GM23338 (cell line): ENCODE measurements around the gene TEX101. TPM values are rescaled to one million over a fixed set of nuclear protein-coding genes. Genes with fewer than 3 reads are reported as not detected.
A peak's percentile ranks its signal among the peaks of the same experiment; 100 is the strongest.

ENCODE experiments used
- ATAC-seq: fragments of 200-7000 bp; cut with Tn5 transposase; 3 replicates; pipeline ENCODE4 v1.9.1; 2020
- DNase-seq: peaks from one replicate; pipeline ENCODE4 v3.0.0-alpha.2; 2015; ENCODE audit warnings: low spot score
- H2AFZ ChIP-seq: fragments of 200-600 bp; sonication (generic); 2 replicates; pipeline ENCODE4 v1.8.0; 2016; ENCODE audit warnings: antibody characterized with exemption, mild to moderate bottlenecking, moderate library complexity
- H3F3A ChIP-seq: fragments of 200-600 bp; sonication (generic); replicated peaks from 2 replicates; pipeline ENCODE4 v1.8.0; 2017; ENCODE audit warnings: antibody characterized with exemption, mixed run types, low read depth
- H3K27ac ChIP-seq: fragments of 200-600 bp; sonication (generic); 2 replicates; pipeline ENCODE4 v1.6.1; 2016; ENCODE audit warnings: low read depth
- H3K27me3 ChIP-seq: fragments of 200-600 bp; sonication (generic); 2 replicates; pipeline ENCODE4 v1.8.0; 2016; ENCODE audit warnings: mild to moderate bottlenecking, mixed run types, moderate library complexity; ENCODE audit not compliant: insufficient read depth
- H3K36me3 ChIP-seq: fragments of 200-600 bp; sonication (generic); 2 replicates; pipeline ENCODE4 v1.8.0; 2016; ENCODE audit warnings: mild to moderate bottlenecking; ENCODE audit not compliant: insufficient read depth
- H3K4me1 ChIP-seq: fragments of 200-600 bp; sonication (generic); 2 replicates; pipeline ENCODE4 v1.8.0; 2016; ENCODE audit warnings: mild to moderate bottlenecking, moderate library complexity; ENCODE audit not compliant: insufficient read depth
- H3K4me2 ChIP-seq: fragments of 200-600 bp; sonication (generic); 2 replicates; pipeline ENCODE4 v1.7.1; 2017; ENCODE audit warnings: mixed run types
- H3K4me3 ChIP-seq: fragments of 200-600 bp; sonication (generic); 2 replicates; pipeline ENCODE4 v1.6.1; 2016; ENCODE audit warnings: mixed run types
- H3K79me2 ChIP-seq: fragments of 200-600 bp; sonication (generic); replicated peaks from 2 replicates; pipeline ENCODE4 v1.8.0; 2017; ENCODE audit warnings: mild to moderate bottlenecking; ENCODE audit not compliant: insufficient read depth
- H3K9me2 ChIP-seq: fragments of 200-600 bp; sonication (generic); 2 replicates; pipeline ENCODE4 v1.8.0; 2017; ENCODE audit not compliant: insufficient read depth
- H4K20me1 ChIP-seq: fragments of 200-600 bp; sonication (generic); replicated peaks from 2 replicates; pipeline ENCODE4 v1.8.0; 2017; ENCODE audit warnings: mild to moderate bottlenecking; ENCODE audit not compliant: insufficient read depth
- H3K27ac Mint-ChIP-seq: 2 replicates; pipeline ENCODE4 v1.8.0; 2020; ENCODE audit warnings: inconsistent platforms, mild to moderate bottlenecking, moderate library complexity, mixed read lengths
- H3K27me3 Mint-ChIP-seq: 3 replicates; pipeline ENCODE4 v1.8.0; 2022; ENCODE audit warnings: low read depth, mild to moderate bottlenecking, moderate library complexity, mixed read lengths, inconsistent platforms; ENCODE audit not compliant: insufficient read depth, poor library complexity
- H3K36me3 Mint-ChIP-seq: 3 replicates; pipeline ENCODE4 v1.8.0; 2021; ENCODE audit warnings: low read depth, mild to moderate bottlenecking, inconsistent platforms, moderate library complexity, mixed read lengths
- H3K4me1 Mint-ChIP-seq: 3 replicates; pipeline ENCODE4 v1.8.0; 2020; ENCODE audit warnings: mild to moderate bottlenecking, inconsistent platforms, mixed read lengths
- H3K4me3 Mint-ChIP-seq: 3 replicates; pipeline ENCODE4 v1.8.0; 2021; ENCODE audit warnings: moderate library complexity, mild to moderate bottlenecking, inconsistent platforms, mixed read lengths
- H3K9me3 Mint-ChIP-seq: 3 replicates; pipeline ENCODE4 v1.8.0; 2020; ENCODE audit warnings: moderate library complexity, mild to moderate bottlenecking, inconsistent platforms, mixed read lengths
- CREB1 ChIP-seq: fragments of 250-450 bp; sonication (Bioruptor Pico); IDR thresholded peaks from 2 replicates; pipeline ENCODE4 v1.5.0; 2020; ENCODE audit warnings: low read depth, mild to moderate bottlenecking, moderate library complexity
- CTCF ChIP-seq, 2 experiments: fragments of 200-600 bp in 1 of 2; sonication (generic) in 1 of 2; conservative IDR thresholded peaks; 2 replicates each; pipeline versions ENCODE4 v1.5.1 to v1.6.1; 2016 to 2017; ENCODE audit warnings: antibody characterized with exemption in 2 of 2, low read depth in 2 of 2, mild to moderate bottlenecking in 2 of 2, moderate library complexity in 1 of 2
- ETS1 ChIP-seq: IDR thresholded peaks from 2 replicates; pipeline ENCODE4 v1.6.1; 2016; ENCODE audit warnings: antibody characterized with exemption
- EZH2 ChIP-seq: fragments of 200-600 bp; sonication (generic); IDR thresholded peaks from one replicate; pipeline ENCODE4 v1.8.0; 2017; ENCODE audit warnings: antibody characterized with exemption, mild to moderate bottlenecking, low read depth; ENCODE audit not compliant: unreplicated experiment
- EZH2phosphoT487 ChIP-seq: fragments of 200-600 bp; sonication (generic); IDR thresholded peaks from one replicate; pipeline ENCODE4 v1.8.1; 2018; ENCODE audit warnings: antibody characterized with exemption; ENCODE audit not compliant: unreplicated experiment
- JUNB ChIP-seq: IDR thresholded peaks from one replicate; pipeline ENCODE4 v1.6.1; 2016; ENCODE audit warnings: antibody characterized with exemption; ENCODE audit not compliant: unreplicated experiment
- NANOG ChIP-seq: IDR thresholded peaks from 2 replicates; pipeline ENCODE4 v1.6.1; 2016; ENCODE audit warnings: antibody characterized with exemption, borderline replicate concordance
- POLR2AphosphoS5 ChIP-seq: IDR thresholded peaks from 2 replicates; pipeline ENCODE4 v1.6.1; 2016; ENCODE audit warnings: antibody characterized with exemption, low read depth
- REST ChIP-seq: IDR thresholded peaks from one replicate; pipeline ENCODE4 v1.6.1; 2018; ENCODE audit warnings: antibody characterized with exemption; ENCODE audit not compliant: unreplicated experiment
- STAT1 ChIP-seq: IDR thresholded peaks from one replicate; pipeline ENCODE4 v1.6.1; 2016; ENCODE audit warnings: antibody characterized with exemption; ENCODE audit not compliant: unreplicated experiment
- ZNF114 ChIP-seq: fragments of 250-450 bp; sonication (Bioruptor Pico); IDR thresholded peaks from 2 replicates; pipeline ENCODE4 v1.5.0; 2020; ENCODE audit warnings: mild to moderate bottlenecking, moderate library complexity
- ZNF331 ChIP-seq: fragments of 250-450 bp; sonication (Bioruptor Pico); IDR thresholded peaks from 2 replicates; pipeline ENCODE4 v1.5.0; 2020; ENCODE audit warnings: low read depth, mild to moderate bottlenecking, moderate library complexity
- ZNF462 ChIP-seq: fragments of 250-450 bp; sonication (Bioruptor Pico); IDR thresholded peaks from 2 replicates; pipeline ENCODE4 v1.5.0; 2020; ENCODE audit warnings: mild to moderate bottlenecking, moderate library complexity
- polyA plus RNA-seq: library from polyadenylated mRNA; unstranded; fragments of >200 nt; fragmentation: Nextera tagmentation; extraction: Ambion mirVana; gene quantifications from 2 replicates; pipeline ENCODE4 v1.2.1, GENCODE V29; 2016
- total RNA-seq: library from RNA; depleted of rRNA; stranded (reverse); fragments of >200 nt; shearing (Covaris generic); gene quantifications from 2 replicates; pipeline ENCODE4 v1.2.3, GENCODE V29; 2014

Gene TEX101
- total and polyA plus RNA-seq, 2 experiments from 2014 or later: not detected

- no peaks in the 10 kb centered on the region for H3K4me1 ChIP-seq
- no peak overlapping the region for H3K4me3 ChIP-seq
- H3K4me2 ChIP-seq: no peak overlapping the region
- no peaks in the 10 kb centered on the region for H4K20me1 ChIP-seq
- no peak overlapping the region for H3K4me3 Mint-ChIP-seq
- peaks cover 5% of the 10 kb centered on the region for H3K36me3 Mint-ChIP-seq
- no peak overlapping the region for H3K27ac Mint-ChIP-seq
- H3K4me1 Mint-ChIP-seq: peaks cover 6% of the 10 kb centered on the region; the same call in 1 of the 3 replicates
- 0 out of 2 replicates have a peak, but pooled peaks cover 3% of the 10 kb centered on the region for H3F3A ChIP-seq
- H3K79me2 ChIP-seq: no peaks in the 10 kb centered on the region
- H3K27me3 ChIP-seq: no peaks in the 10 kb centered on the region
- H2AFZ ChIP-seq: peak overlapping the region; percentile 76
- TF ChIP-seq ZNF114 (CRISPR knock-in tag) (no peak), STAT1 (no peak), CREB1 (CRISPR knock-in tag) (no peak), ETS1 (no peak), EZH2 (no peak), CTCF (conservative IDR thresholded peaks at IDR 0.05; ENCODE audit: low read depth in 2 of 2) (no peak), ZNF331 (CRISPR knock-in tag) (no peak), JUNB (no peak), REST (no peak), POLR2AphosphoS5 (no peak), NANOG (no peak), EZH2phosphoT487 (no peak), ZNF462 (CRISPR knock-in tag) (no peak)
- ATAC-seq (peak; percentile 54), DNase-seq (peak; percentile 13)
- H3K9me2 ChIP-seq: no peaks in the 10 kb centered on the region
- peaks cover 10% of the 10 kb centered on the region for H3K9me3 Mint-ChIP-seq
- H3K27ac ChIP-seq: no peak overlapping the region
- H3K27me3 Mint-ChIP-seq: peaks cover 10% of the 10 kb centered on the region
- H3K36me3 ChIP-seq: no peaks in the 10 kb centered on the region
These were observed 6.6 kb upstream of the TEX101 start for GRCh38 chr19:43408043-43408442.
